ENCODE results near the gene ATPAF2.

DNA sequence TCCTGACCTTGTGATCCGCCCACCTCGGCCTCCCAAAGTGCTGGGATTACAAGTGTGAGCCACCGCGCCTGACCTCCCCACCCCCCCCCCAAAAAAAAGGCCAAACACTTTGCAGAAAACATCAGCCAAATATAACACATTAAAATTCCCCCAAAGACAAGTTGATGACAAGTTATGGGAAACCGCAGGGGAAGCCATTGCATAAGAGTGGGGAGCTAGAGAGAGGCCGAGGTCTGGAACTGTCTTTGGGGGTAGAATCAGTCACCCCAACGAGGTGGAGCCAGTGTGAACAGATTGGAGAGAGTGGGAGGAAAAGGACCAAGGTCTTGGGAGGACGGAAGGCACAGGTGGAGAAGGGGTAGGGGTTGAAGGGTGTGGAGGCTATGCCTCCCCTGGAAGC is 63.5 kb downstream of the ATPAF2 start:
- no peak for TF ChIP-seq POLR2A (IDR thresholded peaks at IDR 0.05; ENCODE audit: low read depth, low read length)
- TF ChIP-seq, protein P1, sequence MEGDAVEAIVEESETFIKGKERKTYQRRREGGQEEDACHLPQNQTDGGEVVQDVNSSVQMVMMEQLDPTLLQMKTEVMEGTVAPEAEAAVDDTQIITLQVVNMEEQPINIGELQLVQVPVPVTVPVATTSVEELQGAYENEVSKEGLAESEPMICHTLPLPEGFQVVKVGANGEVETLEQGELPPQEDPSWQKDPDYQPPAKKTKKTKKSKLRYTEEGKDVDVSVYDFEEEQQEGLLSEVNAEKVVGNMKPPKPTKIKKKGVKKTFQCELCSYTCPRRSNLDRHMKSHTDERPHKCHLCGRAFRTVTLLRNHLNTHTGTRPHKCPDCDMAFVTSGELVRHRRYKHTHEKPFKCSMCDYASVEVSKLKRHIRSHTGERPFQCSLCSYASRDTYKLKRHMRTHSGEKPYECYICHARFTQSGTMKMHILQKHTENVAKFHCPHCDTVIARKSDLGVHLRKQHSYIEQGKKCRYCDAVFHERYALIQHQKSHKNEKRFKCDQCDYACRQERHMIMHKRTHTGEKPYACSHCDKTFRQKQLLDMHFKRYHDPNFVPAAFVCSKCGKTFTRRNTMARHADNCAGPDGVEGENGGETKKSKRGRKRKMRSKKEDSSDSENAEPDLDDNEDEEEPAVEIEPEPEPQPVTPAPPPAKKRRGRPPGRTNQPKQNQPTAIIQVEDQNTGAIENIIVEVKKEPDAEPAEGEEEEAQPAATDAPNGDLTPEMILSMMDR (IDR thresholded peaks at IDR 0.05; ENCODE audit: extremely low read depth in 1 of 2, insufficient read depth in 1 of 2, low read depth in 1 of 2, low read length in 2 of 2) = no peak

Data from endothelial cell of umbilical vein (primary cell).